WTC11 (cell line): ENCODE measurements around the gene RAD51D. TPM values are rescaled to one million over a fixed set of nuclear protein-coding genes. Genes with fewer than 3 reads are reported as not detected.

Experiments
- ATAC-seq: fragments of 200-7000 bp; cut with Tn5 transposase; 2 replicates; pipeline ENCODE4 v1.10.0; 2021; ENCODE audit warnings: mild to moderate bottlenecking, moderate library complexity
- CTCF ChIA-PET: fragments of 300-600 bp; sonication (Branson Sonifier 250); formaldehyde crosslinking; loops from one replicate; lab custom pipeline; 2021; ENCODE audit warnings: antibody characterized with exemption; lab: Charles Lee
- POLR2A ChIA-PET: fragments of 350-600 bp; sonication (Branson Sonifier 250); formaldehyde crosslinking; loops from one replicate; lab custom pipeline; 2021; ENCODE audit warnings: antibody characterized with exemption; lab: Charles Lee
- DNase-seq: peaks from one replicate; pipeline ENCODE4 v3.0.0; 2021; ENCODE audit warnings: low spot score
- H3K27ac Mint-ChIP-seq: 2 replicates; pipeline ENCODE4 v1.8.0; 2021; ENCODE audit warnings: mixed read lengths
- H3K27me3 Mint-ChIP-seq: 2 replicates; pipeline ENCODE4 v1.8.0; 2021; ENCODE audit warnings: low read depth, mild to moderate bottlenecking, moderate library complexity, mixed read lengths
- H3K36me3 Mint-ChIP-seq: 2 replicates; pipeline ENCODE4 v1.8.0; 2021; ENCODE audit warnings: mixed read lengths
- H3K4me1 Mint-ChIP-seq: 2 replicates; pipeline ENCODE4 v1.8.0; 2022; ENCODE audit warnings: mixed read lengths
- H3K4me3 Mint-ChIP-seq: 2 replicates; pipeline ENCODE4 v1.8.0; 2021; ENCODE audit warnings: mild to moderate bottlenecking, moderate library complexity, mixed read lengths
- H3K9me3 Mint-ChIP-seq: 2 replicates; pipeline ENCODE4 v1.8.0; 2021; ENCODE audit warnings: mixed read lengths
- ATF1 ChIP-seq: sonication (generic); formaldehyde crosslinking; IDR thresholded peaks from 2 replicates; pipeline ENCODE4 v1.8.1; 2023; ENCODE audit warnings: mild to moderate bottlenecking, moderate library complexity, missing genetic modification reagents
- ATF2 ChIP-seq: sonication (generic); formaldehyde crosslinking; IDR thresholded peaks from 2 replicates; pipeline ENCODE4 v1.8.1; 2022; ENCODE audit warnings: low read depth, missing genetic modification reagents, borderline replicate concordance
- ERG ChIP-seq: fragments of 250-450 bp; sonication (Bioruptor Pico); IDR thresholded peaks from 2 replicates; pipeline ENCODE4 v1.8.0; 2021; ENCODE audit warnings: mild to moderate bottlenecking
- FOXJ3 ChIP-seq: sonication (generic); formaldehyde crosslinking; IDR thresholded peaks from 2 replicates; pipeline ENCODE4 v1.9.0; 2021; ENCODE audit warnings: missing genetic modification reagents, mild to moderate bottlenecking, borderline replicate concordance
- FOXP1 ChIP-seq: sonication (generic); formaldehyde crosslinking; IDR thresholded peaks from 2 replicates; pipeline ENCODE4 v1.8.0; 2022; ENCODE audit warnings: missing genetic modification reagents, mild to moderate bottlenecking, moderate library complexity, borderline replicate concordance
- GRHL2 ChIP-seq: fragments of 250-450 bp; sonication (Bioruptor Pico); IDR thresholded peaks from 2 replicates; pipeline ENCODE4 v1.8.0; 2022; ENCODE audit warnings: mild to moderate bottlenecking, moderate library complexity; ENCODE audit not compliant: insufficient replicate concordance, severe bottlenecking
- GTF2I ChIP-seq: fragments of 250-450 bp; sonication (Bioruptor Pico); conservative IDR thresholded peaks from 2 replicates; pipeline ENCODE4 v1.4.0; 2021; ENCODE audit warnings: mild to moderate bottlenecking
- IRF2 ChIP-seq: sonication (generic); formaldehyde crosslinking; IDR thresholded peaks from 2 replicates; pipeline ENCODE4 v1.8.0; 2022; ENCODE audit warnings: low read depth, missing genetic modification reagents, borderline replicate concordance
- JAZF1 ChIP-seq: fragments of 250-450 bp; sonication (Bioruptor Pico); IDR thresholded peaks from 2 replicates; pipeline ENCODE4 v1.9.0; 2021; ENCODE audit warnings: moderate library complexity, mild to moderate bottlenecking, inconsistent platforms
- JUN ChIP-seq: sonication (generic); formaldehyde crosslinking; IDR thresholded peaks from 2 replicates; pipeline ENCODE4 v1.8.0; 2023; ENCODE audit warnings: mild to moderate bottlenecking, missing genetic modification reagents
- SP1 ChIP-seq: sonication (generic); formaldehyde crosslinking; conservative IDR thresholded peaks from 2 replicates; pipeline ENCODE4 v1.8.1; 2022; ENCODE audit warnings: missing genetic modification reagents
- TCF7 ChIP-seq: sonication (generic); formaldehyde crosslinking; IDR thresholded peaks from 2 replicates; pipeline ENCODE4 v1.8.0; 2022; ENCODE audit warnings: mild to moderate bottlenecking, low read depth, missing genetic modification reagents, moderate library complexity
- ZBTB21 ChIP-seq: sonication (generic); formaldehyde crosslinking; IDR thresholded peaks from 2 replicates; pipeline ENCODE4 v1.8.1; 2023; ENCODE audit warnings: mild to moderate bottlenecking, missing genetic modification reagents, borderline replicate concordance
- total RNA-seq: library from RNA; stranded (reverse); gene quantifications from 3 replicates; pipeline ENCODE4 v1.2.3, GENCODE V29; 2021
- TF ChIP-seq, protein P1 (sequence below): fragments of 250-450 bp; sonication (Bioruptor Pico); IDR thresholded peaks from 2 replicates; pipeline ENCODE4 v1.9.0; 2021; ENCODE audit warnings: mild to moderate bottlenecking
- TF ChIP-seq, protein P2 (sequence below): sonication (generic); formaldehyde crosslinking; IDR thresholded peaks from 2 replicates; pipeline ENCODE4 v1.8.0; 2023; ENCODE audit warnings: missing genetic modification reagents, mild to moderate bottlenecking, borderline replicate concordance
- TF ChIP-seq, protein P3 (sequence below): sonication (generic); formaldehyde crosslinking; IDR thresholded peaks from 2 replicates; pipeline ENCODE4 v1.8.0; 2022; ENCODE audit warnings: missing genetic modification reagents
- TF ChIP-seq, protein P4 (sequence below): sonication (generic); formaldehyde crosslinking; IDR thresholded peaks from 2 replicates; pipeline ENCODE4 v1.8.1; 2022; ENCODE audit warnings: mild to moderate bottlenecking, missing genetic modification reagents, moderate library complexity, borderline replicate concordance
- TF ChIP-seq, protein P5 (sequence below): sonication (generic); formaldehyde crosslinking; IDR thresholded peaks from 2 replicates; pipeline ENCODE4 v1.8.0; 2022; ENCODE audit warnings: mild to moderate bottlenecking, missing genetic modification reagents

Gene RAD51D
- total RNA-seq, 1 experiment from 2014 or later: 15.0 TPM

- TF ChIP-seq, protein P1, sequence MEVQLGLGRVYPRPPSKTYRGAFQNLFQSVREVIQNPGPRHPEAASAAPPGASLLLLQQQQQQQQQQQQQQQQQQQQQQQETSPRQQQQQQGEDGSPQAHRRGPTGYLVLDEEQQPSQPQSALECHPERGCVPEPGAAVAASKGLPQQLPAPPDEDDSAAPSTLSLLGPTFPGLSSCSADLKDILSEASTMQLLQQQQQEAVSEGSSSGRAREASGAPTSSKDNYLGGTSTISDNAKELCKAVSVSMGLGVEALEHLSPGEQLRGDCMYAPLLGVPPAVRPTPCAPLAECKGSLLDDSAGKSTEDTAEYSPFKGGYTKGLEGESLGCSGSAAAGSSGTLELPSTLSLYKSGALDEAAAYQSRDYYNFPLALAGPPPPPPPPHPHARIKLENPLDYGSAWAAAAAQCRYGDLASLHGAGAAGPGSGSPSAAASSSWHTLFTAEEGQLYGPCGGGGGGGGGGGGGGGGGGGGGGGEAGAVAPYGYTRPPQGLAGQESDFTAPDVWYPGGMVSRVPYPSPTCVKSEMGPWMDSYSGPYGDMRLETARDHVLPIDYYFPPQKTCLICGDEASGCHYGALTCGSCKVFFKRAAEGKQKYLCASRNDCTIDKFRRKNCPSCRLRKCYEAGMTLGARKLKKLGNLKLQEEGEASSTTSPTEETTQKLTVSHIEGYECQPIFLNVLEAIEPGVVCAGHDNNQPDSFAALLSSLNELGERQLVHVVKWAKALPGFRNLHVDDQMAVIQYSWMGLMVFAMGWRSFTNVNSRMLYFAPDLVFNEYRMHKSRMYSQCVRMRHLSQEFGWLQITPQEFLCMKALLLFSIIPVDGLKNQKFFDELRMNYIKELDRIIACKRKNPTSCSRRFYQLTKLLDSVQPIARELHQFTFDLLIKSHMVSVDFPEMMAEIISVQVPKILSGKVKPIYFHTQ: no peak
- TF ChIP-seq TCF7 (CRISPR knock-in tag) (no peak), GTF2I (CRISPR knock-in tag) (no peak)
Observed at GRCh38 chr17:35086931-35087573, 32.6 kb downstream of the RAD51D start (continued).

GRCh38 chr17:35086164-35086563 is 33.5 kb downstream of the RAD51D start:
- H3K27ac Mint-ChIP-seq: no peak overlapping the region
- no peaks in the 10 kb centered on the region for H3K9me3 Mint-ChIP-seq
- DNase-seq (no peak), ATAC-seq (no peak)
- no peaks in the 10 kb centered on the region for H3K36me3 Mint-ChIP-seq
- peaks cover 4% of the 10 kb centered on the region for H3K27me3 Mint-ChIP-seq
- ChIA-PET POLR2A (interaction anchor here (0.6 kb wide), 1 partner anchor 23 kb away, joined by 3 read pairs; no protein-coding TSS in a partner anchor), CTCF (interaction anchor here (2.2 kb wide), 1 partner anchor 22 kb away, joined by 9 read pairs; the partner anchor contains the start of gene RFFL)
- H3K4me3 Mint-ChIP-seq: no peak overlapping the region
- peaks cover 69% of the 10 kb centered on the region for H3K4me1 Mint-ChIP-seq
- TF ChIP-seq GRHL2 (CRISPR knock-in tag) (no peak), SP1 (CRISPR knock-in tag) (no peak), FOXJ3 (CRISPR knock-in tag) (no peak), JUN (CRISPR knock-in tag) (no peak), ATF1 (no peak), GTF2I (CRISPR knock-in tag) (no peak), JAZF1 (CRISPR knock-in tag) (no peak), FOXP1 (no peak), ATF2 (CRISPR knock-in tag) (no peak), IRF2 (CRISPR knock-in tag) (no peak), ERG (CRISPR knock-in tag) (no peak), ZBTB21 (no peak)
- TF ChIP-seq, protein P2, sequence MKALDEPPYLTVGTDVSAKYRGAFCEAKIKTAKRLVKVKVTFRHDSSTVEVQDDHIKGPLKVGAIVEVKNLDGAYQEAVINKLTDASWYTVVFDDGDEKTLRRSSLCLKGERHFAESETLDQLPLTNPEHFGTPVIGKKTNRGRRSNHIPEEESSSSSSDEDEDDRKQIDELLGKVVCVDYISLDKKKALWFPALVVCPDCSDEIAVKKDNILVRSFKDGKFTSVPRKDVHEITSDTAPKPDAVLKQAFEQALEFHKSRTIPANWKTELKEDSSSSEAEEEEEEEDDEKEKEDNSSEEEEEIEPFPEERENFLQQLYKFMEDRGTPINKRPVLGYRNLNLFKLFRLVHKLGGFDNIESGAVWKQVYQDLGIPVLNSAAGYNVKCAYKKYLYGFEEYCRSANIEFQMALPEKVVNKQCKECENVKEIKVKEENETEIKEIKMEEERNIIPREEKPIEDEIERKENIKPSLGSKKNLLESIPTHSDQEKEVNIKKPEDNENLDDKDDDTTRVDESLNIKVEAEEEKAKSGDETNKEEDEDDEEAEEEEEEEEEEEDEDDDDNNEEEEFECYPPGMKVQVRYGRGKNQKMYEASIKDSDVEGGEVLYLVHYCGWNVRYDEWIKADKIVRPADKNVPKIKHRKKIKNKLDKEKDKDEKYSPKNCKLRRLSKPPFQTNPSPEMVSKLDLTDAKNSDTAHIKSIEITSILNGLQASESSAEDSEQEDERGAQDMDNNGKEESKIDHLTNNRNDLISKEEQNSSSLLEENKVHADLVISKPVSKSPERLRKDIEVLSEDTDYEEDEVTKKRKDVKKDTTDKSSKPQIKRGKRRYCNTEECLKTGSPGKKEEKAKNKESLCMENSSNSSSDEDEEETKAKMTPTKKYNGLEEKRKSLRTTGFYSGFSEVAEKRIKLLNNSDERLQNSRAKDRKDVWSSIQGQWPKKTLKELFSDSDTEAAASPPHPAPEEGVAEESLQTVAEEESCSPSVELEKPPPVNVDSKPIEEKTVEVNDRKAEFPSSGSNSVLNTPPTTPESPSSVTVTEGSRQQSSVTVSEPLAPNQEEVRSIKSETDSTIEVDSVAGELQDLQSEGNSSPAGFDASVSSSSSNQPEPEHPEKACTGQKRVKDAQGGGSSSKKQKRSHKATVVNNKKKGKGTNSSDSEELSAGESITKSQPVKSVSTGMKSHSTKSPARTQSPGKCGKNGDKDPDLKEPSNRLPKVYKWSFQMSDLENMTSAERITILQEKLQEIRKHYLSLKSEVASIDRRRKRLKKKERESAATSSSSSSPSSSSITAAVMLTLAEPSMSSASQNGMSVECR (CRISPR knock-in tag): no peak
- TF ChIP-seq, protein P3, sequence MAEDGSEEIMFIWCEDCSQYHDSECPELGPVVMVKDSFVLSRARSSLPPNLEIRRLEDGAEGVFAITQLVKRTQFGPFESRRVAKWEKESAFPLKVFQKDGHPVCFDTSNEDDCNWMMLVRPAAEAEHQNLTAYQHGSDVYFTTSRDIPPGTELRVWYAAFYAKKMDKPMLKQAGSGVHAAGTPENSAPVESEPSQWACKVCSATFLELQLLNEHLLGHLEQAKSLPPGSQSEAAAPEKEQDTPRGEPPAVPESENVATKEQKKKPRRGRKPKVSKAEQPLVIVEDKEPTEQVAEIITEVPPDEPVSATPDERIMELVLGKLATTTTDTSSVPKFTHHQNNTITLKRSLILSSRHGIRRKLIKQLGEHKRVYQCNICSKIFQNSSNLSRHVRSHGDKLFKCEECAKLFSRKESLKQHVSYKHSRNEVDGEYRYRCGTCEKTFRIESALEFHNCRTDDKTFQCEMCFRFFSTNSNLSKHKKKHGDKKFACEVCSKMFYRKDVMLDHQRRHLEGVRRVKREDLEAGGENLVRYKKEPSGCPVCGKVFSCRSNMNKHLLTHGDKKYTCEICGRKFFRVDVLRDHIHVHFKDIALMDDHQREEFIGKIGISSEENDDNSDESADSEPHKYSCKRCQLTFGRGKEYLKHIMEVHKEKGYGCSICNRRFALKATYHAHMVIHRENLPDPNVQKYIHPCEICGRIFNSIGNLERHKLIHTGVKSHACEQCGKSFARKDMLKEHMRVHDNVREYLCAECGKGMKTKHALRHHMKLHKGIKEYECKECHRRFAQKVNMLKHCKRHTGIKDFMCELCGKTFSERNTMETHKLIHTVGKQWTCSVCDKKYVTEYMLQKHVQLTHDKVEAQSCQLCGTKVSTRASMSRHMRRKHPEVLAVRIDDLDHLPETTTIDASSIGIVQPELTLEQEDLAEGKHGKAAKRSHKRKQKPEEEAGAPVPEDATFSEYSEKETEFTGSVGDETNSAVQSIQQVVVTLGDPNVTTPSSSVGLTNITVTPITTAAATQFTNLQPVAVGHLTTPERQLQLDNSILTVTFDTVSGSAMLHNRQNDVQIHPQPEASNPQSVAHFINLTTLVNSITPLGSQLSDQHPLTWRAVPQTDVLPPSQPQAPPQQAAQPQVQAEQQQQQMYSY (CRISPR knock-in tag): no peak
- TF ChIP-seq, protein P4, sequence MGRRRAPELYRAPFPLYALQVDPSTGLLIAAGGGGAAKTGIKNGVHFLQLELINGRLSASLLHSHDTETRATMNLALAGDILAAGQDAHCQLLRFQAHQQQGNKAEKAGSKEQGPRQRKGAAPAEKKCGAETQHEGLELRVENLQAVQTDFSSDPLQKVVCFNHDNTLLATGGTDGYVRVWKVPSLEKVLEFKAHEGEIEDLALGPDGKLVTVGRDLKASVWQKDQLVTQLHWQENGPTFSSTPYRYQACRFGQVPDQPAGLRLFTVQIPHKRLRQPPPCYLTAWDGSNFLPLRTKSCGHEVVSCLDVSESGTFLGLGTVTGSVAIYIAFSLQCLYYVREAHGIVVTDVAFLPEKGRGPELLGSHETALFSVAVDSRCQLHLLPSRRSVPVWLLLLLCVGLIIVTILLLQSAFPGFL (CRISPR knock-in tag): no peak
- TF ChIP-seq, protein P5, sequence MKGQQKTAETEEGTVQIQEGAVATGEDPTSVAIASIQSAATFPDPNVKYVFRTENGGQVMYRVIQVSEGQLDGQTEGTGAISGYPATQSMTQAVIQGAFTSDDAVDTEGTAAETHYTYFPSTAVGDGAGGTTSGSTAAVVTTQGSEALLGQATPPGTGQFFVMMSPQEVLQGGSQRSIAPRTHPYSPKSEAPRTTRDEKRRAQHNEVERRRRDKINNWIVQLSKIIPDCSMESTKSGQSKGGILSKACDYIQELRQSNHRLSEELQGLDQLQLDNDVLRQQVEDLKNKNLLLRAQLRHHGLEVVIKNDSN (CRISPR knock-in tag): no peak
